Epidermal melanocyte (primary cell): ENCODE measurements around the gene GOLGA6D.
"Not testable (repeated sequence)": the region's sequence is repeated elsewhere in the genome, so short reads cannot be mapped to it uniquely, and the experiment has no call there.

Experiments
- DNase-seq: peaks from one replicate; pipeline ENCODE4 v3.0.0; 2011; ENCODE audit warnings: low spot score; ENCODE audit not compliant: insufficient read length

Gene GOLGA6D

GRCh38 chr15:75278497-75278896 is 4.1 kb upstream of the GOLGA6D start:
- not testable (repeated sequence) for DNase-seq

DNA sequence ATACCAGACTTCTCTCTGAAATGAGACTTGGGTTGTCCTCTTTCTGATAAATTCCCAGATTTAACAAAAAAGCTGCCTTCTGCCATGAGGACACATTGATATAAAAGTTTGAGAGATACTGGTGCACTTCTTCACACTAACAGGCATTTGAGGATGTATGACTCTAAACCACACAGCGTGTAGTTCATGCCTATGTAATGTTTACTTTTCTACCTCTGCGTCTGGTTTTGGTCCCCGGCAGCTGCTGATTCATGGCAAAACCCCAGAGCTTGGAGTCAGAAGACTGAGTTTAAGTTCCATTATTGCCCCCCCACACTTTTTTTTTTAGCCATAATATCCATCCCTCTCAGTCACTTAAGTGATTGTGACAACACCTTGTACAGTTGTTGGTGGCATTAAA is 1.5 kb downstream of the GOLGA6D start:
- DNase-seq, result not testable (repeated sequence)

- DNase-seq, result not testable (repeated sequence)
Observed at GRCh38 chr15:75293660-75294059, 11.0 kb downstream of the GOLGA6D start.

DNA sequence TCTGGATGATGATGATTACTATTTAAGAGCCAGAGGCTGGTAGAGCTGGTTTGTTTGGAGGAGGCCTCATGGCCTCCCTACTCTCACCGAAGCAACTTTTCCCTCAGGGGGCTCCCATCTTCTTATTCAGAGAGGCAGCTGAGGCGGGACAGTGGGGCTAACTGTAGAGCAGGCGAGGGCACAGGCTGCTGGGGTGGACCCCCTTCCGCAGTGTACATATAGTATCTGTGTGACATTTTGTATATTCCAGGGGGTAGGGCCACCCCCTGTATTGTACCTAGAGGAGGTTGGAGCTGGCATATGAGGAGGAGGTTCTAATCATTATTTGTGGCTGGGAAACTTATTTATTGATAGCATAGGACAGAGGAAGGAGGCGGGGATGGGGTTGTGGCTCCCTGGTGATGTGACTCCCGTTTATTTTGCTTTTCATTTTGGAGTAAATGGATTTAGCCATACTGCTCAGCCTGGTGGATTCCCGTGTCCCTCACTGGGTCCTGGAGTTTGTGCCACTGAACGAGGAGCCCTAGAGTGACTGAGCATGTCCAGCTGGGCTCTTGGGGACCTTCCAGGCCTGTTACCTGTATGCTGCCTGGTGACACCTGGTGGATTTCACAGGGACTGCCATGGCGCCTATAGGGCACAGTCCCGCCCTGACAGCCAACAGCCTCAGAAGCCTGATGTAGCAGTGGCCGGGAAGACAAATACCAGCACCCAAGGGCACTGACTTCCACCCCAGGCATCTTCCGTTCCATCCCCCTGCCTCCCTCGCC is 16.1 kb downstream of the GOLGA6D start:
- DNase-seq, result not testable (repeated sequence)

DNA sequence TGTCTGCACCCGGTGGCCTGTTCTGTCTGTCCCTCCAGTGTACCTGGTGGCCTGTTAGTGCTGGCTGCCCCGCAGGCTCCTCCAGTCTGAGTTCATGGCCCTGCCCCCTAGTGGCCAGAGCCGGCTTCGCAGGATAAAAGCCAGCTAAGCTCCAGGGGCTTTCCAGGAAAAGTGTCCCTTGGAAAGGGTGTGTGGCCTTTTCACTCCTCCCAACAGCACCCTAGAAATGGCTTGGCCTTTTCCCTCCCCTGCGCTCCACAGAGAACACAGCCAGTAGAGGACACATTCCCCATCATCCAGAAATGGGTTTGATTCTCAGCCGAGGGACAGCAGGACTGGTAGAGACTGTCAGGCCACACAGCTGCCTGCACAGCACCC is 16.7 kb downstream of the GOLGA6D start:
- not testable (repeated sequence) for DNase-seq

DNA sequence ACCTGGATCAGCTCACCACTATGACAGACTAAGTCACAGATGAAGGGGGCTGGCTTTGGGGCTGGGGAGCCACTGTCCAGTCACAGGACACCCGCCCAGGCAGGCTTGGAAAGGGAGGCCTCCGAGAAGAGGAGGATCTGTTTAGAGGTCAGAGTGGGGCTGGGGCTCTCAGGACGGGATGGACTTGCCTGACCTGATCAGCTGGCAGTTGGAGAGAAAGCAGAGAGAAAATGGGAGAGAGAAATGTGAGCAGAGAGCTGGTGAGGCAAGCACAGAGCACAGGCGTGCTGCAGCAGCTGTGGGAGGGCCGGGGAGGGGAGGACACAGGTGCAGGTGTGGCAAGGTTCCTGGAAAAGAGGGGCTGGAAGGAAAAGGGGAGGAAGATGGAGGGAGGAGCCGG is 17.4 kb downstream of the GOLGA6D start:
- not testable (repeated sequence) for DNase-seq

- no peak for DNase-seq
Observed at GRCh38 chr15:75302318-75302717, 19.7 kb downstream of the GOLGA6D start.

DNA sequence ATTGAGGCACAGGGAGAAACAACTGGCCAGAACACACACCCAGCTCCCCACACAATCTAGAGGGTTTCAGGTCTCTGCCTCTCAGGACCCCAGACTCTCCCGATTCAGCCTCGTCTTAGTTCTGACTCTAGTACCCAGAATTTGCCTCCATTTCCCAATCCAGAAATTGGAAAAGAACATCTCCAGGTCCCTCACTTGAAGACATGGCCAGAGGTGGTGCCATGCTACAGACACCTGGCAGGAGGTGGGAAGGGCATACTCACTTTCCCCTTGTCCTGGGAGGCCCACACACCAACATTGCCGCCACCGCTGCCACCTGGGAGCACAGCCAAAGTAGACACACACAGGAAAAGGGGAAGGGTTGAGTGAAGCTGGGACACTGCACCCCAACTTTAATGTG is 20.1 kb downstream of the GOLGA6D start:
- not testable (repeated sequence) for DNase-seq

GRCh38 chr15:75306188-75306587 is 23.6 kb downstream of the GOLGA6D start:
- no peak for DNase-seq

DNA sequence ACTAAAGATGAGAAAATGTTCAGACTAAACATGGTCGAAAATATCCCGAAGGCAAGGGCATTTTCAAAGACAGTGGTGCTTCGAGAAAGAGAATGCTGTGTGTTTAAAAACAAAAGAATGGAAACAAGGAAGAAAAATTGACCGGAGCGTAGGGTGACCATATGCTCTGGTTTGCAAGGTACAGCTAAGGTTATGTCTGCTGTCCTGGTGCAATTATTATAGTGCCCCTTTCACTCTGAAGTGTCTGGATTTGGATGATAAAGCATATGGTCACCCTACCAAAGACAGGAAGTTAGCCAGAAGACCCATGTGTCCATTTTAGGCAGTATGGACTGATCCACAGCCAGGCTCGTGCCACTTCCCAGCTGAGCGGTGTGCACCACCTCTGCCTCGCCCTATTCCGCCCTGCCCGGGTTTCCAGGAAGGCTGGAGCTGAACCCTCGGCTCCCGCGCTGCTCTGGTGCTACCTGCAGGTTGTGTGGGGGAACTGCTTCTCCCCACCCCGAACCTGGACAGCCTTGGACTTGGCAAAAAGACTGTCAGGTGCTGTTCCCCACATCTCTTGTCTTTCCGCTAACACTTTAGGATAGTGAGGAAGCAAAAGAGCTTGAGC is 25.2 kb downstream of the GOLGA6D start:
- no peak for DNase-seq

DNA sequence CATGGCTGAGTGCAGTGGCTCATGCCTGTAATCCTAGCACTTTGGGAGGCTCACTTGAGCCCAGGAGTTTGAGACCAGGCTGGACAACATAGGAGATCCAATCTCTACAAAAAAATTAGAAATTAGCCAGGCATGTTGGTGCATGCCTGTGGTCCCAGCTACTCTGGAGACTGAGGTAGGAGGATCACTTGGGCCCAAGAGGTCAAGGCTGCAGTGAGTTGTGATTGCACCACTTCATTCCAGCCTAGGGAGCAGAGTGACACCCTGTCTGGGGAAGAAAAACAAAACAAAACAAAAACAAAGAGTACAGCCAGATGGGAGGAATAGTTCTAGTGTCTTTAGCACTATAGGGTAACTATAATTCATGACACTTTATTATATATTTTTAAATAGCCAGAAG is 27.1 kb downstream of the GOLGA6D start:
- no peak for DNase-seq

DNA sequence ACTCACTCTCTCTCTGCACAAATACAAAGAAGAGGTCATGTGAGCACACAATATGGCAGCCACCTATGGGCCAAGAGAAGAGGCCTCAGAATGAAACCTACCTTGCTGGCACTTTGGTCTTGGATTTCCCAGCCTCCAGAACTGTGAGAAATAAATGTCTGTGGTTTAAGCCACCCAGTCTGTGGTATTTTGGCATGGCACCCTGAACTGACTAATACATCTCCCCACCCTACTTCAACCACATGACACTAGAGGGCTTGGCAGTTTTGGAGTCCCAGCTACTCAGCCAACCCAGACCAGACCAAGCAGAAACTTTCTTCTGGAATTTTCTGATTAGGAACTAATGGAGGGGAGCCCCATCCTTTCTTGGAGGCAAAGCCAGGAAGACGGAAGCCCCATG is 29.9 kb downstream of the GOLGA6D start:
- DNase-seq, result not testable (repeated sequence)

DNA sequence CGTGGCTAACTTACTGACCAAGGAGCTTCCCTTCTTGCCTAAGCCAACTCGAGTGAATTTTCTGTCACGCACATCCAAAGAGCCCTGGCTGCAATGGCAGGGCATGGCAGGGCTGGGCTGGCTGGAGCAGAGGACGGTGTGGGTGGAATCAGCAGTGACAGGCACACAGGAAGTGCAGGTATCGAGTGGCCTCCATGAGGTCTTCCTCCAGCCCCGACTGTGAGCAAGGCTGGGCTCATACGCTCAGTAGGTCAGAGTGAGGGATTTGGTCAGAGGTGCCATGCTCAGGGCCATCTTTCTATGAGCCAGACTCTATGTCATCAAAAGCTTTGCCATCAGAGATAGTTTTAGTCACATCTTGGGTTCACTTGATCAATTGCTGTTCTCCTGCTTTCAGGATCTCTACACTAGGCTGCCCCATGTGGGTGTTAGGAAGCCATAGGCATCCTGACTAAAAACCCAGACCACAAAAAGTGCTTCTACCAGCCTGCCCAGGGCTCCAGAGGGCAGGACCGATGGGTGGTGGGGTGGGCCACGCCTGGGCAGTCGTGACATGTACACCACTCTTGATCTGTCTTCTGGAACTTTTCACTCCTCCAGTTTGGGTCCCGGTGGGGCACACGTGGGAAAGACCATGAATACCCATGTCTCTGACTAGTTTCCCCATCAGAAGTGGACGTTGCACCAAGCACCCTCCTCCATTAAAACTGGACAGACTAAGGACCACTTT is 30.6 kb downstream of the GOLGA6D start:
- DNase-seq, result no peak

GRCh38 chr15:75314552-75315290 is 32.1 kb downstream of the GOLGA6D start:
- DNase-seq, result no peak

- not testable (repeated sequence) for DNase-seq
Observed at GRCh38 chr15:75319231-75319897, 36.7 kb downstream of the GOLGA6D start.

- no peak for DNase-seq
Observed at GRCh38 chr15:75321711-75322110, 39.1 kb downstream of the GOLGA6D start.

DNA sequence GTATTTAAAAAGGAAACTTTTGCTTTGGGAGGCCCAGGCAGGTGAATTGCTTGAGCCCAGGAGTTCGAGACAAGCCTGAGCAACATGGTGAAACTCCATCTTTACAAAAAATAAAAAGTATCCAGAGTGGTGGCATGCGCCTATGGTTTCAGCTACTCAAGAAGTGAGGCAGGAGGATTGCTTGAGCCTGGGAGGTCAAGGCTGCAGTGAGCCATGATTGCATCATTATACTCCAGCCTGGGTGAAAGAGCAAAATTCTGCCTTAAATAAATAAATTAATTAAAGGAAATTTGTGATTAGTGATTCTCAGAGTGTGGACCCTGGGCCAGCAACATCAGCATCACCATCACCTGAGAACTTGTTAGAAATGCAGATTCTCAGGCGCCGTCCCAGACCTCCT is 43.3 kb downstream of the GOLGA6D start:
- DNase-seq, result no peak

GRCh38 chr15:75327005-75327404 is 44.4 kb downstream of the GOLGA6D start:
- no peak for DNase-seq

- DNase-seq, result no peak
Observed at GRCh38 chr15:75327491-75327890, 44.9 kb downstream of the GOLGA6D start.

DNA sequence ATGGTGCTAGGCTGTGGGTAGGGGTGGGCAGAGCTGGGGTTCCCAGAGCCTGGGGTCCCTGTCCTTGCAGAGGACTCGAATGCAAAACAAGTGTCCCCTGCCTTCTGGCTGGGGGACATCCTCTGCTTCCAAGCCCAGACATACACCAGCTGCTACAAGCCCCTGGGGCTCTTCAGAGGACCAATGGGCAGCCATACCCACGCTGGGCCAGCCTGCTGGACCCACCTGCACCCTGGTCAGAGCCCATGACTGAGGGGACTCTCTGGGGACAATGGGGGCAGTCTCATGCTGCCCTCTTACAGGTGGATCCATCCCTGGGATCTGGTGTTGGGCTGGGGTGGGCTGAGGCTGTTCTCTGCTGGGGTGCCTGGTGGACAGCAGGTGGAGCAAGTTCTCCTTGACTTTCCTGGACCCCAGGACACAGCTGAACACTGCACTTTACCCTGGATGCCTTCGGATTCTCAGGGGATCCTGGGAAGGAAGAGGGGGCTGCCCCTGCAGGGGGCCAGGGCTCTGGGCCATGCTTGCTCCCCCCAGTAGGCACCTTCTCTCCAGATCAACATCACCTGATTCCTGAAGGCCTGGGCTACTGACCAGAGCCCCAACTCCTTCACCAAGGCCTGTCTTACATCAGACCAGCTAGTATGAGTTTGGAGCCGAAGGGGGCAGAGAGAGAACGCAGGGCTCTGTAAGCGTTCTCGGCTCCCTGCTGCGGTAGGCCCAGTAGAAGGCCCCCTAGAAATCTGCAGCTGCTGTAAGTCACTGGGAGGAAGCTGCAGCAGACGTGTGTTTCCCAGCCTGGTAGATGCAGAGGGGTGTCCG is 46.1 kb downstream of the GOLGA6D start:
- DNase-seq, result no peak
